ENCODE data around the gene BLOC1S6.

BLOC1S6 gene

GRCh38 chr15:45587095-45587862 lies at the start of gene BLOC1S6:
TSS of gene BLOC1S6 (plus strand) at chr15:45587379. CDS start at chr15:45587444, 65 bp downstream.
- DNase-seq (ENCODE audit: low read depth in 2 of 2): peak; percentile 75 to 76

GRCh38 chr15:45539680-45540079 lies 47.5 kb upstream of the BLOC1S6 start:
- DNase-seq (ENCODE audit: low read depth in 2 of 2): no peak

GRCh38 chr15:45540531-45540930 lies 46.6 kb upstream of the BLOC1S6 start:
- no peak for DNase-seq (ENCODE audit: low read depth in 2 of 2)

- no peak for DNase-seq (ENCODE audit: low read depth in 2 of 2)
These were observed 44.1 kb upstream of the BLOC1S6 start for GRCh38 chr15:45543051-45543450.

- no peak for DNase-seq (ENCODE audit: low read depth in 2 of 2)
These were observed 42.7 kb upstream of the BLOC1S6 start for GRCh38 chr15:45544266-45545023.

- no peak for DNase-seq (ENCODE audit: low read depth in 2 of 2)
These were observed 40.4 kb upstream of the BLOC1S6 start for GRCh38 chr15:45546789-45547188.

GRCh38 chr15:45548753-45549520 lies 38.2 kb upstream of the BLOC1S6 start:
- no peak for DNase-seq (ENCODE audit: low read depth in 2 of 2)

GRCh38 chr15:45549541-45550220 lies 37.5 kb upstream of the BLOC1S6 start:
- DNase-seq (ENCODE audit: low read depth in 2 of 2): no peak

- DNase-seq (ENCODE audit: low read depth in 2 of 2): no peak
These were observed 36.7 kb upstream of the BLOC1S6 start for GRCh38 chr15:45550436-45550835.

- DNase-seq (ENCODE audit: low read depth in 2 of 2): no peak
These were observed 35.5 kb upstream of the BLOC1S6 start for GRCh38 chr15:45551676-45552075.

- no peak for DNase-seq (ENCODE audit: low read depth in 2 of 2)
These were observed 31.1 kb upstream of the BLOC1S6 start for GRCh38 chr15:45555934-45556608.

- no peak for DNase-seq (ENCODE audit: low read depth in 2 of 2)
These were observed 14.6 kb upstream of the BLOC1S6 start for GRCh38 chr15:45572617-45573016.

GRCh38 chr15:45573961-45574629 lies 13.1 kb upstream of the BLOC1S6 start:
- DNase-seq (ENCODE audit: low read depth in 2 of 2): no peak

- DNase-seq (ENCODE audit: low read depth in 2 of 2): no peak
These were observed 5.3 kb upstream of the BLOC1S6 start for GRCh38 chr15:45581919-45582318.

GRCh38 chr15:45583731-45584639 lies 3.2 kb upstream of the BLOC1S6 start:
- no peak for DNase-seq (ENCODE audit: low read depth in 2 of 2)

- DNase-seq (ENCODE audit: low read depth in 2 of 2): no peak
These were observed 1.9 kb upstream of the BLOC1S6 start for GRCh38 chr15:45585069-45585791.

GRCh38 chr15:45586125-45586524 lies 1.1 kb upstream of the BLOC1S6 start:
- no peak for DNase-seq (ENCODE audit: low read depth in 2 of 2)

GRCh38 chr15:45586601-45587094 lies 531 bp upstream of the BLOC1S6 start:
- DNase-seq (ENCODE audit: low read depth in 2 of 2): no peak

- no peak for DNase-seq (ENCODE audit: low read depth in 2 of 2)
These were observed 638 bp downstream of the BLOC1S6 start for GRCh38 chr15:45587863-45588170.
